CD4-positive, alpha-beta T cell treated with Interleukin-1 beta for 1 hour (primary cell): ENCODE data around the gene PUS3.
A peak's percentile ranks its signal among the peaks of the same experiment; 100 is the strongest.

Source experiments
- DNase-seq, 2 donors: peaks; one replicate each; pipeline ENCODE4 v3.0.0-alpha.2; 2020 to 2022

Gene PUS3

GRCh38 chr11:125902927-125903710, at the start of gene PUS3:
TSS of gene PUS3 (minus strand) at chr11:125903206. CDS start at chr11:125896284, 6,922 bp downstream.
- DNase-seq = peak; percentile 88

- DNase-seq = no peak
Observed at GRCh38 chr11:125952559-125952958, 49.6 kb upstream of the PUS3 start.

- DNase-seq = no peak
Observed at GRCh38 chr11:125951731-125952130, 48.7 kb upstream of the PUS3 start.

- no peak for DNase-seq
Observed at GRCh38 chr11:125950696-125951651, 48.0 kb upstream of the PUS3 start.

- DNase-seq = no peak
Observed at GRCh38 chr11:125950178-125950490, 47.1 kb upstream of the PUS3 start.

- DNase-seq = no peak
Observed at GRCh38 chr11:125949271-125950177, 46.5 kb upstream of the PUS3 start.

- DNase-seq = no peak
Observed at GRCh38 chr11:125948278-125949051, 45.5 kb upstream of the PUS3 start.

- DNase-seq = no peak
Observed at GRCh38 chr11:125947419-125948277, 44.6 kb upstream of the PUS3 start.

GRCh38 chr11:125946712-125947418, 43.9 kb upstream of the PUS3 start:
- DNase-seq = no peak

- DNase-seq = no peak
Observed at GRCh38 chr11:125945797-125946520, 43.0 kb upstream of the PUS3 start, which contains the start of gene VSIG10L2. TSS of gene VSIG10L2 (plus strand) at chr11:125946044. CDS start at chr11:125946056, 12 bp downstream.

GRCh38 chr11:125945011-125945796, 42.2 kb upstream of the PUS3 start:
- DNase-seq = no peak

GRCh38 chr11:125944350-125945010, 41.5 kb upstream of the PUS3 start:
- no peak for DNase-seq

- DNase-seq = no peak
Observed at GRCh38 chr11:125943661-125944349, 40.8 kb upstream of the PUS3 start.

- no peak for DNase-seq
Observed at GRCh38 chr11:125942771-125943428, 39.9 kb upstream of the PUS3 start.

- peak in 1 of 2 donors; percentile 33 for DNase-seq
Observed at GRCh38 chr11:125941619-125942611, 38.9 kb upstream of the PUS3 start.

- no peak for DNase-seq
Observed at GRCh38 chr11:125941267-125941618, 38.2 kb upstream of the PUS3 start.
